Measurements from ENCODE around the gene MARCHF3.

DNA sequence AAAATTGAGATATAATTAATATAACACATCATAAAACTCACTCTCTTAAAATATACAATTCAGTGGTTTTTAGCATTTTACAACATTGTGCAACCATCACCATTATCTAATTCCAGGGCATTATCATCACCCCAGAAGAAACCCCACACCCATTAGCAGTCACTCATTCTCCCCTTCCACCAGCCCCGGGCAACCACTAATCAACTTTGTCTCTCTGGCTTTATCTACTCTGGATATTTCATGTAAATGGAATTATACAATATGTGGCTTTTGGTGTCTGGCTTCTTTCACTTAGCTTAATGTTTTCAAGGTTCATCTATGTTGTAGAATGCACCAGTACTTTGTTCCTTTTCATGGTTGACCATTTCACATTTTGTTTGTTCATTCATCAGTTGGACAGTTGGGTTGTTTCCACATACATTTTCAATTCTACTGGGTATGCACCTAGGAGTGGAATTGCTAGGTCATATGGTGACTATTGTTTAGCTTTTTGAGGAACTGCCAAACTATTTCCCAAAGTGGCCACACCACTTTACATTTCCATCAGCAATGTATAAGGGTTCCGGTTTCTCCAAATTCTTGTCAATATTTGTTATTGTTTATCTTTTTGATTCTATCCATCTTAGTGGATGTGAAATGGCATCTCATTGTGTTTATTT is 62.4 kb downstream of the MARCHF3 start:
- no peak for TF ChIP-seq POLR2A (IDR thresholded peaks at IDR 0.05)
- TF ChIP-seq, protein P1, sequence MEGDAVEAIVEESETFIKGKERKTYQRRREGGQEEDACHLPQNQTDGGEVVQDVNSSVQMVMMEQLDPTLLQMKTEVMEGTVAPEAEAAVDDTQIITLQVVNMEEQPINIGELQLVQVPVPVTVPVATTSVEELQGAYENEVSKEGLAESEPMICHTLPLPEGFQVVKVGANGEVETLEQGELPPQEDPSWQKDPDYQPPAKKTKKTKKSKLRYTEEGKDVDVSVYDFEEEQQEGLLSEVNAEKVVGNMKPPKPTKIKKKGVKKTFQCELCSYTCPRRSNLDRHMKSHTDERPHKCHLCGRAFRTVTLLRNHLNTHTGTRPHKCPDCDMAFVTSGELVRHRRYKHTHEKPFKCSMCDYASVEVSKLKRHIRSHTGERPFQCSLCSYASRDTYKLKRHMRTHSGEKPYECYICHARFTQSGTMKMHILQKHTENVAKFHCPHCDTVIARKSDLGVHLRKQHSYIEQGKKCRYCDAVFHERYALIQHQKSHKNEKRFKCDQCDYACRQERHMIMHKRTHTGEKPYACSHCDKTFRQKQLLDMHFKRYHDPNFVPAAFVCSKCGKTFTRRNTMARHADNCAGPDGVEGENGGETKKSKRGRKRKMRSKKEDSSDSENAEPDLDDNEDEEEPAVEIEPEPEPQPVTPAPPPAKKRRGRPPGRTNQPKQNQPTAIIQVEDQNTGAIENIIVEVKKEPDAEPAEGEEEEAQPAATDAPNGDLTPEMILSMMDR (IDR thresholded peaks at IDR 0.05 in 8 of 11, conservative IDR thresholded peaks at IDR 0.05 in 3 of 11), result no peak
- no peak for TF ChIP-seq POLR2AphosphoS5 (IDR thresholded peaks at IDR 0.05)

Measured in spleen (tissue), 7 donors.